Cardiac muscle cell (in vitro differentiated cells and primary cell): Measurements from ENCODE around the gene TMEM164. TPM values are rescaled to one million over a fixed set of nuclear protein-coding genes. Genes with fewer than 3 reads are reported as not detected.

Source experiments
- DNase-seq, 2 donors: peaks; one replicate each; pipeline versions ENCODE4 v3.0.0 to v3.0.0-alpha.2; 2010 to 2017; ENCODE audit warnings: low read depth in 1 of 2, low spot score in 1 of 2
- H3K27ac ChIP-seq: fragments of 200-600 bp; sonication (generic); 2 replicates; pipeline ENCODE4 v1.5.1; 2016
- H3K27me3 ChIP-seq: fragments of 200-600 bp; sonication (generic); 2 replicates; pipeline ENCODE4 v1.6.0; 2016; ENCODE audit warnings: control low read depth
- H3K36me3 ChIP-seq: fragments of 200-600 bp; sonication (generic); 2 replicates; pipeline ENCODE4 v1.5.1; 2016; ENCODE audit warnings: control low read depth
- H3K4me1 ChIP-seq: fragments of 200-600 bp; sonication (generic); 2 replicates; pipeline ENCODE4 v1.8.1; 2017; ENCODE audit warnings: low read depth, mild to moderate bottlenecking, mixed run types
- H3K4me3 ChIP-seq: fragments of 200-600 bp; sonication (generic); 2 replicates; pipeline ENCODE4 v1.5.1; 2016; ENCODE audit warnings: mild to moderate bottlenecking
- H3K9me3 ChIP-seq: fragments of 200-600 bp; sonication (generic); 2 replicates; pipeline ENCODE4 v1.5.1; 2017; ENCODE audit warnings: low read depth, mild to moderate bottlenecking, control low read depth
- CTCF ChIP-seq: IDR thresholded peaks from 2 replicates; pipeline ENCODE4 v1.5.1; 2012; ENCODE audit warnings: low read depth, mild to moderate bottlenecking, low read length
- polyA plus RNA-seq: library from polyadenylated mRNA; unstranded; fragments of >200 nt; fragmentation: Nextera tagmentation; extraction: Ambion mirVana; gene quantifications from 2 replicates; pipeline ENCODE4 v1.2.1, GENCODE V29; 2016
- total RNA-seq: library from RNA; depleted of rRNA; stranded (reverse); fragments of >200 nt; gene quantifications from 2 replicates; pipeline ENCODE4 v1.2.3, GENCODE V29; 2016

TMEM164 gene
- total and polyA plus RNA-seq, 2 experiments from 2014 or later, result 6.8 to 70.3 TPM

GRCh38 chrX:110103344-110103743 lies 100.4 kb downstream of the TMEM164 start:
- no peaks in the 10 kb centered on the region for H3K36me3 ChIP-seq
- no peaks in the 10 kb centered on the region for H3K27me3 ChIP-seq
- no peaks in the 10 kb centered on the region for H3K9me3 ChIP-seq
- H3K4me3 ChIP-seq, result no peak overlapping the region
- no peak for TF ChIP-seq CTCF
- no peaks in the 10 kb centered on the region for H3K4me1 ChIP-seq
- DNase-seq, result no peak
- no peak overlapping the region for H3K27ac ChIP-seq

GRCh38 chrX:110104078-110104477 lies 101.2 kb downstream of the TMEM164 start:
- Histone ChIP-seq H3K27ac (no peak overlapping the region), H3K27me3 (no peaks in the 10 kb centered on the region), H3K36me3 (no peaks in the 10 kb centered on the region), H3K4me3 (no peak overlapping the region), H3K4me1 (no peaks in the 10 kb centered on the region), H3K9me3 (no peaks in the 10 kb centered on the region)
- TF ChIP-seq CTCF, result no peak
- no peak for DNase-seq

GRCh38 chrX:110108381-110108821 lies 105.5 kb downstream of the TMEM164 start:
- no peak overlapping the region for H3K4me3 ChIP-seq
- H3K36me3 ChIP-seq, result no peaks in the 10 kb centered on the region
- peak in 1 of 2 donors; percentile 80 for DNase-seq
- H3K27ac ChIP-seq, result no peak overlapping the region
- no peaks in the 10 kb centered on the region for H3K27me3 ChIP-seq
- no peak for TF ChIP-seq CTCF
- H3K4me1 ChIP-seq, result no peaks in the 10 kb centered on the region
- no peaks in the 10 kb centered on the region for H3K9me3 ChIP-seq

- Histone ChIP-seq H3K36me3 (no peaks in the 10 kb centered on the region), H3K4me1 (no peaks in the 10 kb centered on the region)
- TF ChIP-seq CTCF, result no peak
These were observed 111.4 kb downstream of the TMEM164 start for GRCh38 chrX:110114260-110114776.

GRCh38 chrX:110116066-110116980 lies 113.4 kb downstream of the TMEM164 start:
- Histone ChIP-seq H3K27ac (no peak overlapping the region), H3K4me3 (no peak overlapping the region)
- no peak for TF ChIP-seq CTCF

More at GRCh38 chrX:110114260-110114776, 111.4 kb downstream of the TMEM164 start:
- no peaks in the 10 kb centered on the region for H3K9me3 ChIP-seq
- H3K27me3 ChIP-seq, result no peaks in the 10 kb centered on the region
- no peak overlapping the region for H3K4me3 ChIP-seq
- no peak overlapping the region for H3K27ac ChIP-seq
- DNase-seq, result no peak

More at GRCh38 chrX:110116066-110116980, 113.4 kb downstream of the TMEM164 start:
- Histone ChIP-seq H3K9me3 (no peaks in the 10 kb centered on the region), H3K36me3 (no peaks in the 10 kb centered on the region), H3K4me1 (no peaks in the 10 kb centered on the region), H3K27me3 (no peaks in the 10 kb centered on the region)
- DNase-seq, result no peak
